DMS114 treated with DMSO at 0.1 percent for 48 hours (cell line): Measurements from ENCODE around the gene TBC1D24.

ENCODE experiments used
- DNase-seq: peaks from one replicate; lab custom pipeline; 2025; ENCODE audit not compliant: unreplicated experiment; lab: John Stamatoyannopoulos, UW

The TBC1D24 gene

DNA sequence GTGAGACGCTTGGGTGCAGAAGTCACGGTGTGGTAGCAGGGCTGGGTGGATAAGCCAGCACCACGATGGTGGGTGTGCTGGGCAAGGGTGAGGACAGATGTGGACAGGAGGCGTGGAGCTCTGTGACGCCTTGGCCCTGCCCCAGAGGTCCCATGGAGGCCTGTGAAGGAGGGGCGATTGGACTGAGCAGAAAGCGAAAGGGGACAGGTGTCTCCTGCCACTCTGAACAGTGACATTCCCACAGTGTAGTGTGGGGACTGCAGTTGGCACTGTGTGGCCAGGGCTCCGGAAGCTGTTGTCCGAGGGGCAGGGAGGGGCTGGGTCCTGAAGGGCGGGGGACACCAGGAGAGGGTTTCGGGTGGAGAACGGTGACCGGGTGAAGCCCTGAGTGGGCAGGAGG, 7.3 kb downstream of the TBC1D24 start:
- no peak for DNase-seq

DNA sequence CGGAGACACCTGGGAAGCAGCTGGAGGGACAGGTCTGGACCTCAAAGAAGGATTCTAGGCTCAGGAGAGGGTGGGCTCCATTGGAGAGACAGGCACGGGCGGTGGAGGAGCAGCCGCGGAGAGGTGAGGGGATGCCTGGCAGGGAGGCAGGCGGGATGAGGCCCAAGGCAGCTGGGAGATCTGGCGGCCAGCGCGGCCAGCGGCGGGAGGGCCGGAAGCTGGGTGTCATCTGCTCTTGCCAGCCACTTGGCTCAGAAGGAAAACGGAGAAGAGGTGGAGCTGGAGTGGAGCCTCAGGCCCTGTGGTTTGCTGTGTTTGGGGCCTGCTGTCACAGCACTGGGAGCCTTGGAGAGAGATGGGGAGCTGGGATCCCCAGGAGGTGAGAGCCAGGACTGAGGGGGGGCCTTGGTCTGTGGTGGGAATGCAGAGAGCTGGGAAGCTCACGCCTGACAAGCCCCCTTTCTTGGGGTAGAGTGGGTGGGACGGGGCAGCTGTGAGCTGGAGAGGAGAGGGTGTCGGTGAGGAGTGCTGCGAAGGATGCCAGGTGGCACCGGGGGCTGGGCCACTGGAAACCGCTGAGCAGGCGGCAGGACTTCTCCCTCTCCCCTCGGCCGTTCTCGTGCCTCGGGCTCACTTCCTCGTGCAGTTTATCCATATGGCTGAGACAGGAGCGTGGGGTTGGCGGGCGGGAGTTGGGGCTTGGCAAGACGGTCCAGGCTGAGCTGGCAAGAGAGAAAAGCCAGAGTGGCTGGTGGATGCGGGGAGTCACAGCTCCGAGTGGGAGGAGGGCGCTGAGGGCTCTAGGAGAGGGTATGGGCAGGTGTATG, 8.0 kb downstream of the TBC1D24 start:
- no peak for DNase-seq

DNA sequence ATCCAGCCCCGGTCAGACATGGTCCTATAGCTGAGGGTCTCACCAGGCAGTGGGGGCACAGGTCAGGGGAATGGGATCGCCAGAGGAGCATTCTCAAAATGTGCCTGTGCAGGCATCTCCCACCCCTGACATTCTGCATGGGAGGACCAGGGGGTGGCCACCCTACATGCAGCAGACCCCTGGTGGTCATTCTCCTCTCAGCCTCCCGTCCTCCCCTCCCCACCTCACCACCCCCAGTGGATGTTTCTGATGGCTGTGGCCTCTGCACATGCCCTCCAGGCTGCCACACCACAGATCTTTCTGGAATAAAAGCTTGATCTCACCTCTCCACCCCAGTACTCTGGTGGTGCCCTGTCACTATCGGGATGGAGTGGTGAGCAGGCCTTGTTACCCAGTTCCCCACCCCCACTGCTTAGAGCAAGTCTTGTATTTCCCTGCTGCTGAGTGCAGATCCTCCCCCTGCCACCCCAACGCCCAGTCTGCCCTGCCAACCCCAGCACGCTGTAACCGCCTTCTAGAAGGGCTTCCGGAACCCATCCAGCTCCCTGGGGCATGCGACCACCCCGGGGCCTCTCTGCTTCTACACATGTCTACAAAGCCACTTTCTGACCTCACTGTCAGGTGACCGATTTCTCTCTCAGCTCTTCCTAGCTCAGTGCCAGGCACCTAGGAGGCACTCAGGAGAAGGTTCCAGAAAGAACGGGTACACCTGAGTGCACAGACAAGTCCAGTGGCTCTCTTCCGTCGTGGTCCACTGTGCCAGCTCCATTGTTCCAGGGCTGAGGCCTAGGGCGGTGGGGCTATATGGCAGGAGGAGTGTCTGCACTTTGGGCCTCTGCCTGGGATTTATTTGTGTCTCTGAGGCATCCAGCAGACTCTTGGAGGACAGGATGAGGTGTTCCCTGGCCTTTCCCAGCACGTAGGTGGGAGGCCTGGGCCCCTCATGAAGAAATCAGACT, 9.3 kb downstream of the TBC1D24 start:
- DNase-seq: no peak

DNA sequence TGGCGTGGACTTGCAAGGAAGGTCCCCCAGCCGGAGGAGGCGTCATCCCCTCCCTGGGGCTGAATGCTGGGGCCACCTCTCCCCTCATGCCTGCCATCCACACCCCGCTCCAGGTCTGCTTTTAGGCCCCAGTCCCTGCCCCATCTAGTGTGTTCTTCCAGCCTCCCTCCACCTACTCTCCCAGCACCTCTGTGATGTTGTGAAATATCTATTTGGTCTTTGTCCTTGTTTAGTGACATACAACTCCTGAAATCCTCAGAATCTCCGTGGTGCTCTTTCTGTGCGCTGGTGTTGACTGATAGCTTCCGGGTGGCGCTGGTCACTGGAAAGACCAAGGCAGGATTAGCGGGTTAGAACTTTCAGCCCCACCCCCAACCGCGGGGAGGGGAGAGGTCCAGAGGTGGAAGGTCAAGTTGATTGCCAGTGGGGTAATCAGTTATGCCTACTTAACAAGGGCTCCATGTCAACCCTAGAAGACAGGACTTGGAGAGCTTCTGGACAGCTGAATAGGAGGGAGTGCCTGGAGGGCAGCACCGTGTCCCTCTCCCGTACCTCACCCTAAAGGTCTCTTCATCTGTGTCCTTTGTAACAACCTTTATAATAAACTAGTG, 10.1 kb downstream of the TBC1D24 start:
- no peak for DNase-seq

DNA sequence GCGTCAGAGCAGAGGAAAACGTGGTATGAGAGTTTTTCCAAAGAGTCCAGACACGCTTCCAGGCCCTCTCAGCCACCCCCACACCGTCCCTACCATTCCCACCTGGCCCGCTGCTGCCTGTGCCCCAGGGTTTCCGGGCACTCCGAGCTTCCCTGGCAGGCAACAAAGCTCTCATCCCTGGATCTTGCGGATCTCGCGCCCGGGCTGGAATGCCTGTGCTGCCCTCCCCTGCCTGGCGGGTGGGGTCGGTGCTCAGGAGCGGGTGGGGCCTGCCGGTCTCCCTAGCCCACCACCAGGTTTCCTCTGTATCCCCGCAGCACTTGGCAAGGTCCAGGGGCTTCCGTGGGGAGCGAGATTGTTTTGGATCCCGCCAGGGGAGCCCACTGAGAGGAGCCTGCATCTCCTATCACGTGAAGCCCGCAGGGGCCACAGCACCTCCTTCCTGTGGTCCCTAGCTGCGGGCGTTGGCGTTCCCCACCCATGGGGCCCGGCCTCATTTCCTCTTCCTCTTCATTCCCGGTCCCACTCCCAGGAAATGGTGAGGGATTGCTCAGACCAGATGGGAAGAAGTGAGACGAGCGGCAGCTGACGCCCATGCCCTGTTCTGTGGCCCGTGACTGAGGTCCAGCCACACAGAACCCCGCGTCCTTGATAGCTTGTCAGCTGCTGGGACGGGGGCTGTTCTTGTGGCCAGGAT, 11.0 kb downstream of the TBC1D24 start:
- DNase-seq: no peak

DNA sequence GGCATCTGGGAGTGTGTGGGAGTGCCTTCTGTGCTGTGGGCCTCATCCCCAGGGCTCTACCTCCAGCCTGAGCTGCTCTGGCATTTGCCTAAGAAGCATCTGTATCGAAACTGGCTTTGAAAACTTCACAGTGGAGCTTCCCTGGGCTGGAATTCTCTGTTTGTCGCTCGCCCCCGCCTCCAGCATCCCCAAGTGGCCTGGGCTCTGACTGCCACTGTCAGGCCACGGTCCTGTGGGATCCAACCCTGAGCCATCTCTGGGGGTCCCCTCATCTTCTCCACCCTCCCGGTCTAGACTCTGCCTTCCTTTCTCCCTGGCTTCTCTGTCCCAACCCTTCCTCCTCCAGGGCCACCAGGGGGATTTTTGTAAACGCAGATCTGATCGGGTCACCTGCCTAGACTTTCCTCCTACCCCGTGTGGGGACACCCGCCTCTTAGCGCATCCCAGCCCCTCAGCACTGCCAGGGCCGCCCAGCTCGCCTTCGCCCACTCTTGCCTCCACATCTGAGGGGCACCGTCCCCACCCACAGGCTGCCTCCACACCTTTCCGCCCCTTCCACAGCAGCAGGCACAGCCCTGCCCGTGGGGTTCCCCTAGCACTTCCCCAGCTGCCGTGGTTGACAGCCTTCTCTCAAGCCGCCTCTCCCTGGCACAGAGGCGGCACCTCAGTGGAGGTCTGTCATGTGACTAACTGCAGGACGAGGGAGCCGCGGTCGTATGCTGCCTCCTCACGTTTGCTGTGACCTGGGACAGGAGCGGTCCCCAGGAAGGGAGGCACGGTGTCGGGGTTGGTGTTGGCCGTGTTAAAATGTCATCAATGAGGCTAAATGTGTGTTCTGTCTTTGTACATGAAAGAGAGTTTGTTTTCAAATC, 12.0 kb downstream of the TBC1D24 start:
- no peak for DNase-seq

DNA sequence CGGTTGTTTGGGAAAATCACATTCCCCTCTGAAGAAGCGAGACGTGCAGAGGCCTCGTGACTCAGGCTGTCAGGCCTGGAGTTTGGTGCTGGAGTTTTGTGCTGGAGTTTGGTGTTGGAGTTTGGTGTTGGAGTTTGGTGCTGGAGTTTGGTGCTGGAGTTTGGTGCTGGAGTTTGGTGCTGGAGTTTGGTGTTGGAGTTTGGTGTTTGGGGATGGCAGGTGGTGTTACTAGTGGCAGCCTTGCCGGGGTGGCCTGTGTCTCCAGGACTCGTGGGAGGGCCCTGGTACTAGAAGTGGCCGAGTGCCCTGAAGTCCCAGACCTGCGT, 12.6 kb downstream of the TBC1D24 start:
- DNase-seq: no peak

DNA sequence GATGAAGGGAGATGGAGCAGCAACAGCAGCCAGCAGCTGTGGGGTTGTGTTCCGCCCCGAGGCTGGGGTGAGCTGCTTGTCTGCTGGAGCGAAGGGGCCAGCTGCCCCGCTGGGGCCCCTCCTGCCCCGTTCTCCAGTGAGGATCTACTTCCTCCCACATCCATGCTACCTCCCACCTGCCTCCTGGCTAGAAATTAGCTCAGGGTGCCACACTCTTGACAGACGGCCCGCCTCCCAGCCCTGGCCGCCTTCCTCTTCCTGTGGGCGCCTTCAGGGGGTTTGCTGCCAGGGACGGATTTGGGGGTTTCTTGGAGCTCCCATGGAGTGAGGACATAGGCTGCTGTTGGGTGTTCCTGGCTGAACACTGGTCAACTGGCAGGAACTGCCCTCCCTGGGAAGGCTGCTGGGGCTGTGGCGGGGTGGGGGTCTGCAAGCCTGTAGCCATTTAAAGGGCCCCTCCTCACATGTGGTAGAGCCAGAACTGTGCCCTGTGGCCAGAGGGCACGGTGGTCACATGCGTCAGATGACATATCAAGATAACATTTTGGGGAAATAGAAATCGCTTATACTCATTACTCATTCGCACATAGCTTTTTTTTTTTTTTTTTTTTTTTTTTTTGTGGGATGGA, 13.1 kb downstream of the TBC1D24 start:
- no peak for DNase-seq

DNA sequence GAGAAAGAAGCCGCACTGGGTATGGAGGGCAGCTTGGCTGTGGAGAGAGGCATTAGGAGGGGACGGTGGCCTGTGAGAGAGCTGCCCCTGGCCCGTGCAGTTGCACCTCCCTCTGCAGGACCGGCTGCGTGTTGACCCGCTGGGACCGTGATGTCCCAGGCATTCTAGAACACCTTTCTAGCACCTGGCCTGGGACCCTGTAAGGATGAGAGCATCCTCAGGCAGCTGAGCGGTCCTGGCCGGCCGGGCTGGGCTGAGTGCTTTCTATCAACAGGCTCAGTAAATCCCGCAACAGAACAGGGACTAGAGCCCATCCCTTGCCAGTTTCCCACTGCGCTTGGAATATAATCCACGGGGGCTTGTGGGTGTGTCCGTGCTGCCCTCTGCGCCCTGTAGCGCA, 14.7 kb downstream of the TBC1D24 start:
- DNase-seq: no peak

DNA sequence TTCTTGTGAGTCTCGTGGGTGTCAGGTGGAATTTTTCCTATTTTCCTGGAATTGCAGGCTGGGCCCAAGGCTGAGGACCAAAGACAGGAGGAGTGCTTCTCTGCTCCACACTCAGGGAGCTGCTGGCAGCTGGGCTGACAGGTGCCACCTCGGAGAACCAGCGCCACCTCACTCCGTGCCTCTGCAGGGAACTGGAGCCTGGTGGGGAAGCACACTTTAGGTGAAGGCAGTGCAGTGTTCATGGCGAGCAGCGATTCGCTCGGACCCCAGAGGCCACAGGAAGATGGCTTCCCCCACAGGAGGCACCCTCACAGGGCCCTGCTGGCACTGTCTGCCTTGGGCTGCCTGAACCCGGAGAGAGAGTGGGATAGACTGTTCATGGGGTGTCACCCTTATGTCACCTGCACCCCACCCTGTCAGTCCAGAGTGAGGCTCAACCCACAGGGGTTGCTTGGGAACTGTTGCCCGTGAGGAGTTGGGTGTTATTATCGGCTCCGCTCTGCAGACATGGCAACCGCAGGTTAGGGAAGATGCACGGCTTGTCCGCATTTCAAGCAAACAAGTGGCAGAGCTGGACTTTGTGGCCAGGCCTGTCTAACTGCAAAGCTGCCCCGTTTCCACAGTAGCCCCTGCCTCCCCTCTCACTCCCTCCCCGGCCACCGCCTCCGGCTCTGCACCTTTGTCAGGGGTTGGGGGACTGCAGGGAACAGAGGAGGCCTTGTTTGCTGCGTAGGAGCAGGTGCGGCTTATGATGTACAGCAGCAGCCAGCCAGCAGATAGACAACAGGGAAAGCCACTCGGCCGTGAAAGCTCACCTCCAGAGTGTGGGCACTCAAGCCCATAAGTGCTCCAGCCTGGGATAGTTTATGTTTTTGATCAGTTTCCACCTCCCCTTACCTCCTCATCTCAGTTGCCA, 15.5 kb downstream of the TBC1D24 start:
- DNase-seq: no peak

DNA sequence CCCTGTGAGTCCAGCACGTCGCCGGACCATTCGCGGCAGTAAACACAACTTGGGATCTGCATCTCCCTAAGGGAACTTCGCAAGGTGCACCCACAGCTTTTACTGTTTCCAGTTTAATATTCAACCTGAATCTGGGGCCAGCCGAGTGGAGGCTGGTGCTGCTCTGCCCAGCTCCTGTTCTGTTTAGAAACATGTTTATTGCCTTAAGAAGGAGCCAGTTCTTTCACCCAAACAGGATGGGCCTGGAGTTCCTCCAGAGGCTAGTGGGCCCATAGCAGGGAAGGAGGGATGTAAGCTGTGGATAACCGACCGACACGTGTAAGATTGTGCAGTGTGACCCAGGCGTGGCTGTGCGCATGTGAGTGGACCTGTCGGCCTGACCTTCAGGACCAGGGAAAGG, 17.4 kb downstream of the TBC1D24 start:
- DNase-seq: no peak

DNA sequence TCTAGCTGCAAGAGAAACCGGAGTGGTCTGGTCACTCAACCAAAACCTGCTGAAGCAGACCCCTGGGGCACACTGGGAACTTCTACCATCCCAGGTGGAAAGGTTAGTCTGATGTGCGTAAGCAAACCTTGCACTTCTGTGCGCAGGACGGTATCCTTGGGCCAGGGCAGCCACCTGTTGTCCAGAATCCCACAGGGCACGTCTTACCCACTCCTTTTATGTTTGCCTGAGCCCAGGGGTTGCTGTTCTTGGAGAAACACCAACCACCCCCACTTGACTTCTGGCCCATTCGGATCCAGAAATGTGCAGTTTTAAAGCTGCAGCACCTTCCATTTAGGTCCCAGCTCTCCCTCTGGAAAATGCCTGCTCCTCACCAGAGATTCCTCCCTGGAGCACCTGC, 18.7 kb downstream of the TBC1D24 start:
- no peak for DNase-seq

DNA sequence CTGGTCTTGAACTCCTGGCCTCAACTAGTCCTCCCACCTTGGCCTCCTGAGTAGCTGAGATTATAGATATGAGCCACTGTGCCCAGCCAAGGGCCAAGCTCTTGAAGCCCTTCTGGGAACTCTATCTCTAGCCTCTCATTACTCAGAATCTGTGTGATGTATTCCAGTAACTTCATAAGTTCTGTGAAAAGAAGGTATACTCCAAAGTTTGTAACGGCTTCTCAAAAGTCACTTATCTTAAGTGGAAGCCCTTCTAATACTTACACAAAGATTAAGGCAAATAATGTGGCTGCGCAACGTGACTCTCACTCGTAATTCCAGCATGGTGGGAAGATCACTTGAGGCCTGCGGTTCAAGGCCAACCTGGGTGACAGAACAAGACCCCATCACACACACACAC, 19.7 kb downstream of the TBC1D24 start:
- DNase-seq: no peak

DNA sequence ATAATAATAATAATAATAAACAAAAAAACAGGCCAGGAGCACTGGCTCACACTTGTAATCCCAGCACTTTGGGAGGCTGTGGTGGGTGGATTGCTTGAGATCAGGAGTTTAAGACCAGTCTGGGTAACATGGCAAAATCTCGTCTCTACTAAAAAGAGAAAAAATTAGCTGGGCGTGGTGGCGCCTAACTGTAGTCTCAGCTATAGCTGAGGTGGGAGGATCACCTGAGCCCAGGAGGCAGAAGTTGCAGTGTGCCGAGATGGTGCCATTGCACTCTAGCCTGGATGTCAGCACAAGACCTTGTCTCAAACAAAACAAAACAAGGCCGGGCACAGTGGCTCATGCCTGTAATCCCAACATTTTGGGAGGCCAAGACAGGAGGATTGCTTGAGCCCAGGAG, 20.1 kb downstream of the TBC1D24 start:
- DNase-seq: no peak

DNA sequence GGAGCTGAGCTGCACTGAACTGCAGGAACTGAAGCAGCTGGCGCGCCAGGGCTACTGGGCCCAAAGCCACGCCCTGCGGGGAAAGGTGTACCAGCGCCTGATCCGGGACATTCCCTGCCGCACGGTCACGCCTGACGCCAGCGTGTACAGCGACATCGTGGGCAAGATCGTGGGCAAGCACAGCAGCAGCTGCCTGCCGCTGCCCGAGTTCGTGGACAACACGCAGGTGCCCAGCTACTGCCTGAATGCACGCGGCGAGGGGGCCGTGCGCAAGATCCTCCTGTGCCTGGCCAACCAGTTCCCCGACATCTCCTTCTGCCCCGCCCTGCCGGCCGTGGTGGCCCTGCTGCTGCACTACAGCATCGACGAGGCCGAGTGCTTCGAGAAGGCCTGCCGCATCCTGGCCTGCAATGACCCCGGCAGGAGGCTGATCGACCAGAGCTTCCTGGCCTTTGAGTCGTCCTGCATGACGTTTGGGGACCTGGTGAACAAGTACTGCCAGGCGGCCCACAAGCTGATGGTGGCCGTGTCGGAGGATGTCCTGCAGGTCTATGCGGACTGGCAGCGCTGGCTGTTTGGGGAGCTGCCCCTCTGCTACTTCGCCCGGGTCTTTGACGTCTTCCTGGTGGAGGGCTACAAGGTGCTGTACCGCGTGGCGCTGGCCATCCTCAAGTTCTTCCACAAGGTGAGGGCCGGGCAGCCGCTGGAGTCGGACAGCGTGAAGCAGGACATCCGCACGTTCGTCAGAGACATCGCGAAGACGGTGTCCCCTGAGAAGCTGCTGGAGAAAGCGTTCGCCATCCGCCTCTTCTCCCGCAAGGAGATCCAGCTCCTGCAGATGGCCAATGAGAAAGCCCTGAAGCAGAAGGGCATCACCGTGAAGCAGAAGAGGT, 21.5 kb downstream of the TBC1D24 start:
- DNase-seq: no peak

DNA sequence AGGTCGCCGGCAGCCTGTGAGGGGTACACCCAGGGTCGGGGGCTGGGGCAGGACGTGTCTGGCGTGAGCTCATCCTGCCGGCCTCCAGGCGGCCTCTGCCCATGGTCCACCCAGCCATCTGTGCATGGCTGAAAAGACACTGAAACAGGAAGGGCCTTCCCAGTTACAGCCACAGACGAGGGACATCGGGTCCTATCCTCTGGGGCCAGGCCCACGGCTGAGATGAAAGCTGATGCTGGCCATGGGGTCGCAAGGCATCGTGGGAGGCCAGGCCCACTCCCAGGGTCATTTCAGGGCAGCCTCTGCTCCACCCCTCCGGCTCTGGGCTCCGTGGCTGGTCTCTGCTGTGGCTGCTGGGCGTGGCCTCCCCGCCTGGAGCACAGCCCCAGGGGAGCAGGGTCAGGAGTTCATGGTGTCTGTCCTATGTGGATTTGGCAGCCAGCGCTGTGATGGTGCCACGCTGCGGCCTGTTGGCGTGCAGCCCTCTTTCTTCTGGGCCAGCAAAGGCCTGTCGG, 22.2 kb downstream of the TBC1D24 start:
- DNase-seq: no peak

DNA sequence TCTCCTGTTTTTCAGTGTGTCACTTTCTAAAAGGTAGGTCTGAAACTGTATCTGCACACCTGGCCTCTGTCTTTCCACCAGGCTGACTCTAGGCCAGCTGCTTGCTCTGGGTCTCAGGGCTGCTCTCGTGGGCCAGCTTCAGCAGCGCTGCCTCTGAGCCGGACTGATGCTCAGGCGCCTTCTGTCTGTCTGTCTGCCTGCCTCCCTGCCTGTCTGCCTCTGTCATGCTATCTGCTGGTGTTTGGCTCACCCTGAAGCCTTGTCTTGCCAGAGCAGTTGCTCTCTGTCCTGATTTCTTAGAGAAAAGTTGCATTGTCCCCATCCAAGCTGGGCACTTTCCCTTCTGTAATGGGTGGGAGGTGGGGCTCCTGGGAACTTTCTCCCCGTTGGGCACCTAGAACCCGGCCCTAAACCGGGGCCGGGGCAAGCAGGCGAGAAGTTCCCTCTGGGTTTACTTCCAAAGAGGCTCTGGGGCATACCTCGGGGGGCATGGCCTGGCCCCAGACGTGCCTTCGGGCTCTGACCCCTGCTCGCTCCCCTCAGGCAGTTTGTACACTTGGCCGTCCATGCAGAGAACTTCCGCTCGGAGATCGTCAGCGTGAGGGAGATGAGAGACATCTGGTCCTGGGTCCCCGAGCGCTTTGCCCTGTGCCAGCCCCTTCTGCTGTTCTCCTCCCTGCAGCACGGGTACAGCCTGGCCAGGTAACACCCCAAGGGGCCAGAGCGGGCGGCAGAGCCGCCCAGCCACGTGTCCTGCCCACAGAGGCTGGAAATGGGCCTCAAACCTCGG, 23.0 kb downstream of the TBC1D24 start:
- no peak for DNase-seq
